Measurements from ENCODE around the gene TSR3.

- TF ChIP-seq, protein P1, sequence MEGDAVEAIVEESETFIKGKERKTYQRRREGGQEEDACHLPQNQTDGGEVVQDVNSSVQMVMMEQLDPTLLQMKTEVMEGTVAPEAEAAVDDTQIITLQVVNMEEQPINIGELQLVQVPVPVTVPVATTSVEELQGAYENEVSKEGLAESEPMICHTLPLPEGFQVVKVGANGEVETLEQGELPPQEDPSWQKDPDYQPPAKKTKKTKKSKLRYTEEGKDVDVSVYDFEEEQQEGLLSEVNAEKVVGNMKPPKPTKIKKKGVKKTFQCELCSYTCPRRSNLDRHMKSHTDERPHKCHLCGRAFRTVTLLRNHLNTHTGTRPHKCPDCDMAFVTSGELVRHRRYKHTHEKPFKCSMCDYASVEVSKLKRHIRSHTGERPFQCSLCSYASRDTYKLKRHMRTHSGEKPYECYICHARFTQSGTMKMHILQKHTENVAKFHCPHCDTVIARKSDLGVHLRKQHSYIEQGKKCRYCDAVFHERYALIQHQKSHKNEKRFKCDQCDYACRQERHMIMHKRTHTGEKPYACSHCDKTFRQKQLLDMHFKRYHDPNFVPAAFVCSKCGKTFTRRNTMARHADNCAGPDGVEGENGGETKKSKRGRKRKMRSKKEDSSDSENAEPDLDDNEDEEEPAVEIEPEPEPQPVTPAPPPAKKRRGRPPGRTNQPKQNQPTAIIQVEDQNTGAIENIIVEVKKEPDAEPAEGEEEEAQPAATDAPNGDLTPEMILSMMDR (IDR thresholded peaks at IDR 0.05) = no peak
- no peak for TF ChIP-seq EZH2 (IDR thresholded peaks at IDR 0.05; ENCODE audit: borderline replicate concordance, insufficient read depth, low read depth, low read length, poor library complexity, severe bottlenecking)
Measured at GRCh38 chr16:1389762-1390161, 38.1 kb upstream of the TSR3 start.

All from B cell (primary cell).